ENCODE data around the gene GBP1.
"Not testable (repeated sequence)": the region's sequence is repeated elsewhere in the genome, so short reads cannot be mapped to it uniquely, and the experiment has no call there.

The GBP1 gene

GRCh38 chr1:89089962-89090361 is 25.0 kb upstream of the GBP1 start:
- Histone ChIP-seq H3K36me3 (ENCODE audit: low read depth) (no peaks in the 10 kb centered on the region), H3K9me3 (ENCODE audit: severe bottlenecking) (no peaks in the 10 kb centered on the region), H3K4me1 (ENCODE audit: insufficient read depth, poor library complexity, severe bottlenecking) (no peaks in the 10 kb centered on the region), H3K4me3 (ENCODE audit: severe bottlenecking) (no peak overlapping the region), H3K27me3 (ENCODE audit: insufficient read depth, poor library complexity, severe bottlenecking) (peaks cover 3% of the 10 kb centered on the region), H3K27ac (ENCODE audit: poor library complexity, severe bottlenecking) (no peak overlapping the region)
- no peak for ATAC-seq (ENCODE audit: low read depth)
- TF ChIP-seq, protein P1, sequence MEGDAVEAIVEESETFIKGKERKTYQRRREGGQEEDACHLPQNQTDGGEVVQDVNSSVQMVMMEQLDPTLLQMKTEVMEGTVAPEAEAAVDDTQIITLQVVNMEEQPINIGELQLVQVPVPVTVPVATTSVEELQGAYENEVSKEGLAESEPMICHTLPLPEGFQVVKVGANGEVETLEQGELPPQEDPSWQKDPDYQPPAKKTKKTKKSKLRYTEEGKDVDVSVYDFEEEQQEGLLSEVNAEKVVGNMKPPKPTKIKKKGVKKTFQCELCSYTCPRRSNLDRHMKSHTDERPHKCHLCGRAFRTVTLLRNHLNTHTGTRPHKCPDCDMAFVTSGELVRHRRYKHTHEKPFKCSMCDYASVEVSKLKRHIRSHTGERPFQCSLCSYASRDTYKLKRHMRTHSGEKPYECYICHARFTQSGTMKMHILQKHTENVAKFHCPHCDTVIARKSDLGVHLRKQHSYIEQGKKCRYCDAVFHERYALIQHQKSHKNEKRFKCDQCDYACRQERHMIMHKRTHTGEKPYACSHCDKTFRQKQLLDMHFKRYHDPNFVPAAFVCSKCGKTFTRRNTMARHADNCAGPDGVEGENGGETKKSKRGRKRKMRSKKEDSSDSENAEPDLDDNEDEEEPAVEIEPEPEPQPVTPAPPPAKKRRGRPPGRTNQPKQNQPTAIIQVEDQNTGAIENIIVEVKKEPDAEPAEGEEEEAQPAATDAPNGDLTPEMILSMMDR (IDR thresholded peaks at IDR 0.05; ENCODE audit: poor library complexity, severe bottlenecking): no peak
- no peak for DNase-seq (ENCODE audit: low spot score)

DNA sequence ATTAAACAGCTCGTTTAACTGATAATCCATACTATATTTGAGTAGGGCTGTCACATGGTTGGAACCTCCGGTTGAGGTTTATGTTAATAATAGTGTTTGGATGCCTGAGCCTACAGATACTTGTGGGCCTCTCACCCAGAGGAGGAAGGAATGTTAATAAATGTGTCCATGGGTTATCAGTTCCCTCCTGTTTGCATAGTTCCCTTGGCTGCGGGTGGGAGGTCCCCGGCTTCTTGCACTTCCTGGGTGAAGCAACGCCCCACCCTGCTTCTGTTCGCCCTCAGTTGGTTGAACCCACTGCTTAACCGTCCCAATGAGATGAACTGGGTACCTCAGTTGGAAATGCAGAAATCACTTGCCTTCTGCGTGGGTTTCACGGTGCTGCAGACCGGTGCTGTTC is 23.6 kb upstream of the GBP1 start:
- Histone ChIP-seq H3K4me1 (ENCODE audit: insufficient read depth, poor library complexity, severe bottlenecking) (no peaks in the 10 kb centered on the region), H3K27ac (ENCODE audit: poor library complexity, severe bottlenecking) (no peak overlapping the region), H3K4me3 (ENCODE audit: severe bottlenecking) (no peak overlapping the region), H3K36me3 (ENCODE audit: low read depth) (no peaks in the 10 kb centered on the region), H3K27me3 (ENCODE audit: insufficient read depth, poor library complexity, severe bottlenecking) (peaks cover 3% of the 10 kb centered on the region), H3K9me3 (ENCODE audit: severe bottlenecking) (no peaks in the 10 kb centered on the region)
- no peak for ATAC-seq (ENCODE audit: low read depth)
- TF ChIP-seq, protein P1 (IDR thresholded peaks at IDR 0.05; ENCODE audit: poor library complexity, severe bottlenecking): no peak
- no peak for DNase-seq (ENCODE audit: low spot score)

DNA sequence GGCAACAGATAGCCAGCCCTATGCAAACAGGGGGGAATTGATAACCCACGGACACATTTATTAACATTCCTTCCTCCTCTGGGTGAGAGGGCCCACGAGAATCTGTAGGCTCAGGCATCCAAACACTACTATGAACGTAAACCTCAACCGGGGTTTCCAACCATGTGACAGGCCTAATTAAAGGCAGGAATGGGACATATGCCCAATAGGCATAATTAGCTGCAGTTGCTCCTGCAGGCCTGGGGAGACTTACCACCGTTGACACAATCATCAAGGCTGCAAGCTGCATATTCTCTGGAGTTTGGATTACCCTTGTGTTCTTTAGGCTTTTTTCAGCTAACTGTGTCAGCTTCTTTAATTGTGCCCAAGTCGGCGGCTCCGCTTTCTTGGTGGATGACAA is 22.2 kb upstream of the GBP1 start:
- Histone ChIP-seq H3K27ac (ENCODE audit: poor library complexity, severe bottlenecking) (no peak overlapping the region), H3K27me3 (ENCODE audit: insufficient read depth, poor library complexity, severe bottlenecking) (no peaks in the 10 kb centered on the region), H3K4me3 (ENCODE audit: severe bottlenecking) (no peak overlapping the region), H3K9me3 (ENCODE audit: severe bottlenecking) (no peaks in the 10 kb centered on the region), H3K4me1 (ENCODE audit: insufficient read depth, poor library complexity, severe bottlenecking) (no peaks in the 10 kb centered on the region), H3K36me3 (ENCODE audit: low read depth) (no peaks in the 10 kb centered on the region)
- ATAC-seq (ENCODE audit: low read depth) (no peak), DNase-seq (ENCODE audit: low spot score) (no peak)
- TF ChIP-seq, protein P1 (IDR thresholded peaks at IDR 0.05; ENCODE audit: poor library complexity, severe bottlenecking): no peak

DNA sequence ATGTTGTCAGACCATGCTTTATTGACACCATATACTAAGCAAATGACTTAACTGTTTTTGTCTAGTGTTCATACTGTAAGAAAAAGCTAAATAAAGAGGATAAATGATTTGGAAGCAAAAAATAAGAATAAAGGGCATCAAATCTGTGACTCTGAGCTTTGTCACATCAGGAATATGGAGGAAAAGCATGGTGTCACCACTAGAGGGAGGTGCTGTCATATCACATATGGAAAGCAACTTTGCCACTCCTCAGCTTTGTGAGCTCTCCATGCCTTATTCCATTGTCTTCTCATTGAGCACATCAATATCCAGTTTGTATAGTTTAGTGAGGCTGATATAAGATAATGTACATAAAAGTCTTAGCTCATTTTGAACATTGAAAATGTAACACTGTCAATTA is 20.8 kb upstream of the GBP1 start:
- ATAC-seq (ENCODE audit: low read depth) (no peak), DNase-seq (ENCODE audit: low spot score) (no peak)
- Histone ChIP-seq H3K4me3 (ENCODE audit: severe bottlenecking) (no peak overlapping the region), H3K27ac (ENCODE audit: poor library complexity, severe bottlenecking) (no peak overlapping the region), H3K9me3 (ENCODE audit: severe bottlenecking) (no peaks in the 10 kb centered on the region), H3K27me3 (ENCODE audit: insufficient read depth, poor library complexity, severe bottlenecking) (no peaks in the 10 kb centered on the region), H3K4me1 (ENCODE audit: insufficient read depth, poor library complexity, severe bottlenecking) (no peaks in the 10 kb centered on the region), H3K36me3 (ENCODE audit: low read depth) (no peaks in the 10 kb centered on the region)
- TF ChIP-seq, protein P1 (IDR thresholded peaks at IDR 0.05; ENCODE audit: poor library complexity, severe bottlenecking): peak; percentile 45

GRCh38 chr1:89081005-89081404 is 16.0 kb upstream of the GBP1 start:
- no peaks in the 10 kb centered on the region for H3K27me3 ChIP-seq (ENCODE audit: insufficient read depth, poor library complexity, severe bottlenecking)
- no peaks in the 10 kb centered on the region for H3K36me3 ChIP-seq (ENCODE audit: low read depth)
- ATAC-seq (ENCODE audit: low read depth): no peak
- no peak for DNase-seq (ENCODE audit: low spot score)
- H3K9me3 ChIP-seq (ENCODE audit: severe bottlenecking): no peaks in the 10 kb centered on the region
- H3K4me3 ChIP-seq (ENCODE audit: severe bottlenecking): no peak overlapping the region
- no peaks in the 10 kb centered on the region for H3K4me1 ChIP-seq (ENCODE audit: insufficient read depth, poor library complexity, severe bottlenecking)
- no peak overlapping the region for H3K27ac ChIP-seq (ENCODE audit: poor library complexity, severe bottlenecking)
- TF ChIP-seq, protein P1 (IDR thresholded peaks at IDR 0.05; ENCODE audit: poor library complexity, severe bottlenecking): no peak

- not testable (repeated sequence) for H3K27me3 ChIP-seq (ENCODE audit: insufficient read depth, poor library complexity, severe bottlenecking); H3K27ac ChIP-seq (ENCODE audit: poor library complexity, severe bottlenecking); H3K36me3 ChIP-seq (ENCODE audit: low read depth); DNase-seq (ENCODE audit: low spot score); H3K9me3 ChIP-seq (ENCODE audit: severe bottlenecking); ATAC-seq (ENCODE audit: low read depth); H3K4me1 ChIP-seq (ENCODE audit: insufficient read depth, poor library complexity, severe bottlenecking); H3K4me3 ChIP-seq (ENCODE audit: severe bottlenecking)
Measured at GRCh38 chr1:89080068-89080467, 15.1 kb upstream of the GBP1 start.

DNA sequence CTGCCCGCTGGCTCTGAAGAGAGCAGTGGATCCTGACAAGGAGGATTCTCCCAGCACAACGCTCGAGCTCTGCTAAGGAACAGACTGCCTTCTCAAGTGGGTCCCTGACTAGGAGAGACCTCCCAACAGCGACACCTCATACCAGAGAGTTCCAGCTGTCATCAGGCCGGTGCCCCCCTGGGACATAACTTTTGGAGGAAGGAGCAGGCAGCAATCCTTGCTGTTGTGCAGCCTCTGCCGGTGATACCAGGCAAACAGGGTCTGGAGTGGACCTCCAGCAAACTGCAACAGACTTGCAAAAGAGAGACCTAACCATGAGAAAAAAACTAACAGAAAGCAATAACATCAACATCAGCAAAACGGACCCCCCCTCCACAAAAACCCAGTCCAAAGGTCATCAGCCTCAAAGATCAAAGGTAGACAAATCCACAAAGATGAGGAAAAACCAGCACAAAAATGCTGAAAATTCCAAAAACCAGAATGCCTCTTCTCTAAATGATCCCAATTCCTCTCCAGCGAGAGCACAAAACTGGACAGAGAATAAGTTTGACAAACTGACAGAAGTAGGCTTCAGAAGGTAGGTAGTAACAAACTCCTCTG is 7.6 kb upstream of the GBP1 start:
- H3K9me3 ChIP-seq (ENCODE audit: severe bottlenecking); DNase-seq (ENCODE audit: low spot score); H3K4me3 ChIP-seq (ENCODE audit: severe bottlenecking); H3K36me3 ChIP-seq (ENCODE audit: low read depth); ATAC-seq (ENCODE audit: low read depth); H3K27me3 ChIP-seq (ENCODE audit: insufficient read depth, poor library complexity, severe bottlenecking); H3K27ac ChIP-seq (ENCODE audit: poor library complexity, severe bottlenecking); H3K4me1 ChIP-seq (ENCODE audit: insufficient read depth, poor library complexity, severe bottlenecking): not testable (repeated sequence)

Measured in RWPE2 (cell line).